Skeletal muscle cell (primary cell): ENCODE measurements around the gene TULP1.
"Not testable (repeated sequence)": the region's sequence is repeated elsewhere in the genome, so short reads cannot be mapped to it uniquely, and the experiment has no call there.

Experiments
- DNase-seq: peaks from one replicate; pipeline ENCODE4 v3.0.0-alpha.2; 2010; ENCODE audit warnings: low read depth
- H3K4me3 ChIP-seq: 2 replicates; pipeline ENCODE4 v1.5.1; 2011; ENCODE audit warnings: low read depth, mild to moderate bottlenecking, control low read depth, low read length, moderate library complexity

The TULP1 gene

GRCh38 chr6:35522660-35523658 is 10.3 kb upstream of the TULP1 start:
- no peak for DNase-seq
- H3K4me3 ChIP-seq = peak overlapping the region; percentile 35

- H3K4me3 ChIP-seq = no peak overlapping the region
- no peak for DNase-seq
These were observed 9.5 kb upstream of the TULP1 start for GRCh38 chr6:35522151-35522550.

- DNase-seq = no peak
- H3K4me3 ChIP-seq = no peak overlapping the region
These were observed 8.5 kb upstream of the TULP1 start for GRCh38 chr6:35521235-35521634.

GRCh38 chr6:35519313-35520015 is 6.8 kb upstream of the TULP1 start:
- no peak for DNase-seq
- no peak overlapping the region for H3K4me3 ChIP-seq

GRCh38 chr6:35518566-35519312 is 6.0 kb upstream of the TULP1 start:
- no peak overlapping the region for H3K4me3 ChIP-seq
- DNase-seq = no peak

GRCh38 chr6:35517978-35518377 is 5.3 kb upstream of the TULP1 start:
- H3K4me3 ChIP-seq, DNase-seq: not testable (repeated sequence)

- no peak for DNase-seq
- no peak overlapping the region for H3K4me3 ChIP-seq
These were observed 4.0 kb upstream of the TULP1 start for GRCh38 chr6:35516712-35517111.

GRCh38 chr6:35515939-35516338 is 3.2 kb upstream of the TULP1 start:
- not testable (repeated sequence) for H3K4me3 ChIP-seq, DNase-seq

- DNase-seq = no peak
These were observed 1.9 kb upstream of the TULP1 start for GRCh38 chr6:35514587-35514986.

GRCh38 chr6:35512006-35512405 is 690 bp downstream of the TULP1 start:
- no peak overlapping the region for H3K4me3 ChIP-seq
- no peak for DNase-seq

More at GRCh38 chr6:35514587-35514986, 1.9 kb upstream of the TULP1 start:
- no peak overlapping the region for H3K4me3 ChIP-seq

- no peak overlapping the region for H3K4me3 ChIP-seq
- DNase-seq = no peak
These were observed 1.1 kb downstream of the TULP1 start for GRCh38 chr6:35511562-35511941.

GRCh38 chr6:35510916-35511561 is 1.7 kb downstream of the TULP1 start:
- DNase-seq = no peak
- no peak overlapping the region for H3K4me3 ChIP-seq

- no peak overlapping the region for H3K4me3 ChIP-seq
- no peak for DNase-seq
These were observed 4.2 kb downstream of the TULP1 start for GRCh38 chr6:35508542-35508941.

GRCh38 chr6:35508027-35508426 is 4.7 kb downstream of the TULP1 start:
- no peak for DNase-seq
- H3K4me3 ChIP-seq = no peak overlapping the region

GRCh38 chr6:35507221-35507620 is 5.5 kb downstream of the TULP1 start:
- DNase-seq = no peak
- H3K4me3 ChIP-seq = no peak overlapping the region

GRCh38 chr6:35506536-35506935 is 6.2 kb downstream of the TULP1 start:
- no peak overlapping the region for H3K4me3 ChIP-seq
- DNase-seq = no peak

GRCh38 chr6:35505999-35506412 is 6.7 kb downstream of the TULP1 start:
- no peak for DNase-seq
- no peak overlapping the region for H3K4me3 ChIP-seq

- no peak for DNase-seq
- H3K4me3 ChIP-seq = no peak overlapping the region
These were observed 9.2 kb downstream of the TULP1 start for GRCh38 chr6:35503534-35503933.

- no peak overlapping the region for H3K4me3 ChIP-seq
- DNase-seq = no peak
These were observed 10.9 kb downstream of the TULP1 start for GRCh38 chr6:35501784-35502183.
